GM21390 (cell line): ENCODE measurements around the gene DUSP22.
"Not testable (repeated sequence)": the region's sequence is repeated elsewhere in the genome, so short reads cannot be mapped to it uniquely, and the experiment has no call there.

Experiments
- ATAC-seq: cut with Tn5 transposase; IDR thresholded peaks from one replicate; pipeline ENCODE4 v1.9.1; 2021; ENCODE audit not compliant: unreplicated experiment

The DUSP22 gene

GRCh38 chr6:362231-362923 lies 70.1 kb downstream of the DUSP22 start:
- ATAC-seq, result no peak

DNA sequence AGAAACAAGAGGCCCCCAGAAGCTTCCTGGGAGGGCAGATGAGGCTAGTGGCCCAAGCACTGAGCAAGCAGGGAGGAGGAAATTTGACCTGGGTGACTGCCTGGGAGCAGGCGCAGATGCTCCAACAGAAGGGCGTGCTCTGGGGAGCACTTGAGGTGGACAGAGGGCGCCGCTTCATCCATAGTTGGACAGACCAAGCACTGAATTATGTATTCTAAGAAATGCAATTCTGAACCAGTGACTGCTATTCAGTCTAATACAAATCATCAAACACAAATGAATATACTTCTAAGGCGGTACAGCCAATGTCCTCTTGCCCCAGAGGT lies 70.6 kb downstream of the DUSP22 start:
- no peak for ATAC-seq

- ATAC-seq, result no peak
Observed at GRCh38 chr6:363291-363690, 71.0 kb downstream of the DUSP22 start.

- ATAC-seq, result no peak
Observed at GRCh38 chr6:363909-364308, 71.6 kb downstream of the DUSP22 start.

GRCh38 chr6:364609-365540 lies 72.6 kb downstream of the DUSP22 start:
- peak; percentile 40 for ATAC-seq

- no peak for ATAC-seq
Observed at GRCh38 chr6:365835-366234, 73.5 kb downstream of the DUSP22 start.

- no peak for ATAC-seq
Observed at GRCh38 chr6:366389-367297, 74.4 kb downstream of the DUSP22 start.

DNA sequence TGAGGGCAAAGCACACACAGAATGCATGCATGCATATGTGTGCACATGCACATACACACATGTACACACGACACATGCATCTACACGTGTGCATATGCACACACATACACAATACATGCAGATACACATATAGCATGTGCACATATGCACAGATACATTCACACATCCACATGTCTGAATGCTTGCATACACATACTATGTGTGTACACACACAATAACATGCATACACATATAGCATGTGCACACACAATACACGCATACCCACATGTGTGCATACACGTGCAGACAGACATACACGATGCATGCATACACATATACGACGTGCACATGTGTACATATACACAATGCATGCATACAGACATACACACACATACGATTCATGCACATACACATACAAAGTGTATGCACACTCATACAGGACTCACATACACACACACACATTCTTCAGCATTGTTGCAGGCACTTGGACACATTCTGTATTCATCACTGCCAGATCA lies 75.1 kb downstream of the DUSP22 start:
- ATAC-seq, result no peak

GRCh38 chr6:367891-368630 lies 75.8 kb downstream of the DUSP22 start:
- no peak for ATAC-seq

DNA sequence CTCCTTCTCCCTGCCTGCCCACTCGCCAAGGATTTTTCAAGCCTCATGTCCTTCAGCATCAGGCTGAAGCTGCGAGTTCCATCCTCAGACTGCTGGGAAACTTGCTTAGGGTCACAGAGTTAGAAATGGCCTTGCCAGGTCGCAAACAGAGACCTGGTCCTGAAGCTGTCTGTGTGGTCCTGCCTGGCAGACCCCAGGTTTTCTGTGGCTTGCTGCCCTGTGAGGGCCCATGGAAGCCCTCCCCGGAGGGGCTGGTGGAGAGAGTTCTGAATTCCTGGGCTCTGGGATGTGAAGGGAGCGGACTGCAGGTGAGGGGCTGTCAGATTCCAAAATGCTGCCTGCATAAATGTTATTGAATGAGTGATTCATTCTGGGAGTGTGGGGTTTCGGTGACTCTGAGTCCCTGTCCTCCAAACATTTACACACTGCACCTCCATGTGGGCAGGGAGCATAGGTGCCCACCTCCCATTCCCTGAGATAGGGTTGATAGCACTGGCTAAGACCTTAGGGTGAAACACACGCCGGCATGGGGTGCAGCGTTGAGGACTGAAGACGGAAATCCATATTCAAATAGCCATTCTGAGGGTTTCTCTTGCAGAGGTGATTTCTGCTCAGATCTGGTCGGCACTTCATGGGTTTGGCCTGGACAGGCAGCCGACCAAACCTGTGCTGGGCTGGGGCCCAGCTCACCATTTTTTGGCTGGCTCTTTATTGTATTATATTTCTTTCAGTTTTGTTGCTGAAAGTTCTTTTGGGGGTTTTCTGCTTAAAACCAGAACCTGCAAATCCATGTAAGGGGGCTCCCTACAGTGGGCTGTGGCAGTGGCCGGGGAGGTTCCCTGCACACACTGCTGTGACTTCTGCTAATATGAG lies 77.5 kb downstream of the DUSP22 start:
- no peak for ATAC-seq

DNA sequence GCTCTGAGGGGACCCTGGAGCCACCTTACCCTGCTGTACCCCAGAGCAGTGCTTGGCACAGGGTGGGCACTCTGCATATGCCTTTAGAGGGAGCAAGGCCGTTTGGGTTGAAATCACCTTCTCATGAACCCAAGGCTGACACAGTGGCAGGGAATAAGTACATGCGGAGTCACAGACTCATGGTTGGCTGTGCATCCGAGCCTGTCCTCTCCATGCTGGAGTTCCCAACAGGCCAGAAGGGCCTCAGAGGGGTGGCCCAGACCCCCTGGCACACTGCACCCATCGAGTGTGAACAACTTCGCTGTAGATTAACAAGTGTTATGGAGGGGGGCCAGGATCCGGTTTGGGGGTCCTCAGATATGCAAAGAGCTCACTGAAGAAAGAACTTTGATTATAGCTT lies 78.3 kb downstream of the DUSP22 start:
- ATAC-seq, result no peak

DNA sequence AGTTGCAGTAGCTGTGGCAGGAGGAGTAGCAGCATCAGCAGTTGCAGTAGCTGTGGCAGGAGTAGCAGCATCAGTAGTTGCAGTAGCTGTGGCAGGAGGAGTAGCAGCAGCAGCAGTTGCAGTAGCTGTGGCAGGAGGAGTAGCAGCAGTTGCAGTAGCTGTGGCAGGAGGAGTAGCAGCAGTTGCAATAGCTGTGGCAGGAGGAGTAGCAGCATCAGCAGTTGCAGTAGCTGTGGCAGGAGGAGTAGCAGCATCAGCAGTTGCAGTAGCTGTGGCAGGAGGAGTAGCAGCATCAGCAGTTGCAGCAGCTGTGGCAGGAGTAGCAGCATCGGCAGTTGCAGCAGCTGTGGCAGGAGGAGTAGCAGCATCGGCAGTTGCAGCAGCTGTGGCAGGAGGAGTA lies 79.6 kb downstream of the DUSP22 start:
- ATAC-seq, result not testable (repeated sequence)

- ATAC-seq, result peak; percentile 63
Observed at GRCh38 chr6:372336-372911, 80.1 kb downstream of the DUSP22 start.

- ATAC-seq, result no peak
Observed at GRCh38 chr6:373031-373430, 80.7 kb downstream of the DUSP22 start.

DNA sequence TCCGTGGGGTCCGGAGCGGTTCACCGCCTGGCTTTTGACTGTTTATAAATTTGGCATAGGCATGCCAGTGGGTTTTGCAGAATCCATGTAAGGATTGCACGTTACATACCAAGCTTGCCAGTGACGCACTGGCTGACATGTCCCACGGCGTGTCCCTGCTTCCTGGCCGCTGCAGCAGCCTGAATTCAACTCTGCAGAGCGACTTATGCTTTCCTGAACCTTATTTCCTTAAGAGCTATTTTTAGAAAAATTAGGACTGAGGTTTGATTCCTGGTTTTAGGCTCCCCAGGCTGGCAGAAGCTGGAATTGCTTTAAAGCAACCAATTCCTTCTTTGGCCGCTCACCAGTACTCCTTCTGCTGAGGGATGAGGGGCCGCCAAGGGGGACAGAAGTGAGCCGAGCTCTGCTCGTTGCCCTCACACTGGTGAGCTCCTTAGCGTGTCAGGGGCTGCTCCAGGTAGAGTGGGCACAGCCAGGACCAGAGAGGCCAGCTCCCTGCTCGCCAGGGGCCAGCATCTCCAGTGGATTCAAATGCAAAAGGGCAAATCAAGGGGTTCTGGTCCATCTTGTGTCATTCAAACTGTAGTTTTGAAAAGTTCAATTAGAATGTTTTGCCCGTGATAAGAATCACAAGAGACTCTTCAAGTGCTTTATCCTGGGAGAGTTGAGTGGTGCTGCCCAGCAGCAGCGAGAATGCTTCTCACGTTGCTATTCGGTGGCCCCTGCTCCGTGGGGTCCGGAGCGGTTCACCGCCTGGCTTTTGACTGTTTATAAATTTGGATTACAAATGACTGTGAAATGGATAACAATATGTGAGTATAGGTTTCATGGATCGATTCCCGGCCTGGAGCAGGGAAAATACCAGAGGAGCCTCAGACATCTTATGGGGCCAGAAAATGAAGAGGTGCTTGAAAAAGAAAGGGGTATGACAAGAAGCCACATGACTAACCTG lies 81.8 kb downstream of the DUSP22 start:
- no peak for ATAC-seq

GRCh38 chr6:374956-375355 lies 82.7 kb downstream of the DUSP22 start:
- no peak for ATAC-seq

DNA sequence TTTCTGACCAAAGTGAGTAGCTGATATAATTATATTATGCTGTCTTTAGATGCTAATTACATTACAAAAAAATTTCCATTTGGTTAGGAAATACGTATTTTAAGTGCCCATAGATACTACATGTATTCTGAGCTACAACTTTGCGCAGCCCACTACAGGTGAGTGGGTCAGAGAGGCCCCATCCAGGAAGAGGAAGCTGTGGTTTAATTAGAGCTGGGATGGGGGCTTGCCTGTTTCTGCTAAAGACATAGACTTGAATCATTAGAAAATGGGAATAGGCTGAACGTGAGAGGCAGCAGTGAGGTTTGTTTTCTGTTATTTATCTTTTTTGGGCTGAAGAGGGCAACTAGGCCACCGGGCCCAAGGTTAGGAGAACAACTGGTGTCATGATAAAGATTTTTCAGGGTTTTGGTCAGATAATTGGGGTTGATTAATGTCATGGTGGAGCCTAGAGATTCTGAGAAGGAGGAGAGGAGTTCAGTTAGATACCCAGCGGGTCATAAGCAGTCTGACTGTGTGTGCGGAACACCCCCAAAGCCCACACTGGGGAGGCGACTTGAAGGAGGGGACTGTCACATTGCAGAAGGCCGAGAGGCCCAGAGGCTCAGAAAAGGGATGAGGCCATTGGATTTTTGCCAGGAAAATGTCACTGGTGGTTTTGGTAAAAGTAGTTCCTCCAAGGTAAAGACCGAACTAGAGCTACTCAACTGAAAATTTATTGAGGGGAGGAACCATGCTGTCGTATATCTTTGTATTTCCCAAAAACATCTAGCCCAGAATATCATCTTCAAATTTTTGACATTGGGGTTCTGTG lies 84.7 kb downstream of the DUSP22 start:
- no peak for ATAC-seq
